Endothelial cell of umbilical vein (primary cell): ENCODE results near the gene RBM20. TPM values are rescaled to one million over a fixed set of nuclear protein-coding genes. Genes with fewer than 3 reads are reported as not detected.

Experiments
- BruUV-seq: library from RNA; stranded (reverse); fragments of 400-500 nt; replicated peaks from 2 replicates; lab custom pipeline; 2021; lab: Mats Ljungman, UMichigan
- CTCF ChIA-PET: fragments of 300-600, 350-600 bp; sonication (Branson Sonifier 250); formaldehyde crosslinking; loops from one replicate; lab custom pipeline; 2021; ENCODE audit warnings: antibody characterized with exemption, inconsistent platforms; lab: Charles Lee
- POLR2A ChIA-PET: fragments of 300-600, 350-600 bp; sonication (Branson Sonifier 250); formaldehyde crosslinking; loops from one replicate; lab custom pipeline; 2021; ENCODE audit warnings: antibody characterized with exemption, inconsistent platforms; lab: Charles Lee
- DNase-seq: peaks from one replicate; pipeline ENCODE4 v3.0.0-alpha.2; 2011; ENCODE audit warnings: low read depth, low spot score
- FAIRE-seq: peaks from 2 replicates; lab custom pipeline; 2011; peaks lifted over from hg19 to GRCh38; lab: Jason Lieb, UNC
- H2AFZ ChIP-seq: 2 replicates; pipeline ENCODE4 v1.6.0; 2012; ENCODE audit warnings: low read depth, low read length, control low read depth, inconsistent platforms
- H3K27ac ChIP-seq: 2 replicates; pipeline ENCODE4 v1.5.1; 2011; ENCODE audit warnings: low read depth, mild to moderate bottlenecking, control low read depth, low read length, moderate library complexity; ENCODE audit not compliant: insufficient read depth
- H3K27me3 ChIP-seq, 2 experiments: 2 replicates each; pipeline versions ENCODE4 v1.6.0 to v1.6.1; 2011; ENCODE audit warnings: low read length in 2 of 2, mixed read lengths in 1 of 2; ENCODE audit not compliant: control insufficient read depth in 2 of 2, insufficient read depth in 2 of 2
- H3K36me3 ChIP-seq, 2 experiments: 2 replicates in 1 of 2; 3 replicates in 1 of 2; pipeline ENCODE4 v1.5.1; 2011; ENCODE audit warnings: low read length in 2 of 2, mild to moderate bottlenecking in 1 of 2, moderate library complexity in 1 of 2; ENCODE audit not compliant: control insufficient read depth in 2 of 2, insufficient read depth in 2 of 2; ENCODE audit errors: extremely low read depth in 1 of 2
- H3K4me1 ChIP-seq: 3 replicates; pipeline ENCODE4 v1.5.1; 2011; ENCODE audit warnings: mild to moderate bottlenecking, low read length; ENCODE audit not compliant: control insufficient read depth, insufficient read depth; ENCODE audit errors: extremely low read depth
- H3K4me2 ChIP-seq: 2 replicates; pipeline ENCODE4 v1.6.1; 2011; ENCODE audit warnings: low read length, control low read depth, mixed read lengths; ENCODE audit not compliant: insufficient read depth
- H3K4me3 ChIP-seq, 3 experiments: fragments of 200-600 bp in 1 of 3; sonication (generic), shearing (Covaris generic) in 1 of 3; replicated peaks in 1 of 3; 2 replicates each; pipeline ENCODE4 v1.5.1; 2011 to 2016; ENCODE audit warnings: control low read depth in 3 of 3, low read length in 3 of 3, mild to moderate bottlenecking in 2 of 3, inconsistent platforms in 1 of 3, low read depth in 1 of 3, moderate library complexity in 1 of 3; ENCODE audit not compliant: insufficient read depth in 1 of 3
- H3K79me2 ChIP-seq: 2 replicates; pipeline ENCODE4 v1.6.0; 2012; ENCODE audit warnings: low read length, inconsistent platforms; ENCODE audit not compliant: control insufficient read depth, insufficient read depth
- H3K9ac ChIP-seq: replicated peaks from 2 replicates; pipeline ENCODE3; 2011; ENCODE audit warnings: low read length, control low read depth; ENCODE audit not compliant: insufficient read depth; ENCODE audit errors: extremely low read depth
- H3K9me1 ChIP-seq: replicated peaks from 3 replicates; pipeline ENCODE4 v1.6.0; 2011; ENCODE audit warnings: mild to moderate bottlenecking, low read length; ENCODE audit not compliant: control insufficient read depth, insufficient read depth; ENCODE audit errors: extremely low read depth
- H3K9me3 ChIP-seq: replicated peaks from 2 replicates; pipeline ENCODE4 v1.5.1; 2012; ENCODE audit warnings: low read length, inconsistent platforms; ENCODE audit not compliant: control insufficient read depth, insufficient read depth
- H4K20me1 ChIP-seq: replicated peaks from 2 replicates; pipeline ENCODE3; 2011; ENCODE audit warnings: mild to moderate bottlenecking, low read length; ENCODE audit not compliant: control insufficient read depth, insufficient read depth; ENCODE audit errors: extremely low read depth
- EZH2 ChIP-seq: IDR thresholded peaks from 2 replicates; pipeline ENCODE4 v1.6.1; 2012; ENCODE audit warnings: borderline replicate concordance, low read depth, mild to moderate bottlenecking, moderate library complexity, low read length, inconsistent platforms; ENCODE audit not compliant: severe bottlenecking
- FOS ChIP-seq: IDR thresholded peaks from 2 replicates; pipeline ENCODE4 v1.6.1; 2011; ENCODE audit warnings: mild to moderate bottlenecking, low read length, moderate library complexity, borderline replicate concordance; ENCODE audit not compliant: insufficient read depth
- GATA2 ChIP-seq: IDR thresholded peaks from 2 replicates; pipeline ENCODE4 v1.7.0; 2011; ENCODE audit warnings: low read depth, mild to moderate bottlenecking, moderate library complexity, mixed read lengths, low read length; ENCODE audit not compliant: insufficient read length, insufficient read depth
- JUN ChIP-seq: IDR thresholded peaks from 2 replicates; pipeline ENCODE4 v1.6.1; 2011; ENCODE audit warnings: borderline replicate concordance, low read depth; ENCODE audit not compliant: insufficient read length, insufficient read depth
- MYC ChIP-seq: IDR thresholded peaks from one replicate; pipeline ENCODE4 v1.6.1; 2011; ENCODE audit warnings: mild to moderate bottlenecking, low read depth, low read length
- POLR2A ChIP-seq: IDR thresholded peaks from 2 replicates; pipeline ENCODE4 v1.6.1; 2012; ENCODE audit warnings: low read depth, mild to moderate bottlenecking, control low read depth, low read length
- POLR2AphosphoS5 ChIP-seq: IDR thresholded peaks from 2 replicates; pipeline ENCODE4 v1.6.1; 2012; ENCODE audit warnings: low read depth, mild to moderate bottlenecking, control low read depth, low read length, moderate library complexity; ENCODE audit not compliant: insufficient read depth
- dilution Hi-C: fragments of 300-500 bp; cut with MboI; formaldehyde crosslinking; loops from one replicate; pipeline ENCODE4 v1.15.0; 2019; ENCODE audit warnings: low sequenced_read_pairs; ENCODE audit not compliant: extremely low pct_ligation_motif_present
- intact Hi-C: fragments of 100-400 bp; cut with micrococcal nuclease; formaldehyde crosslinking; loops from one replicate; pipeline ENCODE4 v1.10.0; 2022
- polyA plus RNA-seq, 4 experiments: library from polyadenylated mRNA; depleted of rRNA in 3 of 4; stranded (reverse) in 3 of 4; unstranded in 1 of 4; fragments of >200 nt; gene quantifications; 2 replicates each; pipeline versions ENCODE4 v1.2.1 to v1.2.3, GENCODE V29; 2011 to 2012; ENCODE audit warnings: missing spikeins in 1 of 4
- total RNA-seq: library from RNA; stranded (reverse); gene quantifications from 2 replicates; pipeline ENCODE4 v1.2.3, GENCODE V29; 2021
- TF ChIP-seq, protein P1 (sequence below): IDR thresholded peaks from 2 replicates; pipeline ENCODE4 v1.6.1; 2011; ENCODE audit not compliant: insufficient read depth, insufficient read length
- TF ChIP-seq, protein P2 (sequence below), 2 donors: IDR thresholded peaks; 1 replicate in 1 of 2; 2 replicates in 1 of 2; pipeline ENCODE4 v1.5.1; 2011; ENCODE audit warnings: low read length in 2 of 2, mild to moderate bottlenecking in 2 of 2, moderate library complexity in 2 of 2, control low read depth in 1 of 2, inconsistent platforms in 1 of 2, low read depth in 1 of 2; ENCODE audit not compliant: insufficient read depth in 1 of 2; ENCODE audit errors: extremely low read depth in 1 of 2

RBM20 gene
- total and polyA plus RNA-seq, 2 donors (not counting 3 experiments of a cell fraction or from before 2014, with no cell fraction given) = 0.04 TPM; not detected in 1

DNA sequence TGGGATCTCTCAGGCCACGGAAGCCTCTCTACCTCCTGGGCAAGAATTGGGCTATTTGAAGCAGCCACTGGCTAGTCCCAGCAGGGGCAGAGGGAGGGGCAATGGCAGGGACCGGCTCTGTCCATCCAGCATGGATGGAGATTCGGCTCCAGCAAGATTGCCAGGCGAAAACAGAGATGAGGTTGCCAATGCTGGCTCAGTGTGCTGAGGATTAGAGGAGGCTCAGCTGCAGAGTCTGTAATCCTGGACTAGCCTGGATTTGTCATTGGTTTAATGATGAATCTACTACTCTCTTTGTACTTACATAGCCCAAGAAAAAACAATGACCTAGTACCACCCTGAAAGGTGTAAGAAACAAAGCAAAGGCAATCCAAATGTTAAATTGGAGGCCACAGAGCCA is 115.4 kb downstream of the RBM20 start:
- Histone ChIP-seq H3K9me1 (no peaks in the 10 kb centered on the region), H2AFZ (peak overlapping the region; percentile 5), H3K9me3 (no peaks in the 10 kb centered on the region), H3K4me3 (no peak overlapping the region), H3K79me2 (no peaks in the 10 kb centered on the region), H3K36me3 (no peaks in the 10 kb centered on the region), H3K4me2 (no peak overlapping the region), H3K9ac (no peak overlapping the region), H3K27ac (peak overlapping the region; percentile 64), H4K20me1 (no peaks in the 10 kb centered on the region), H3K4me1 (peaks cover 18% of the 10 kb centered on the region), H3K27me3 (peaks cover 0 to 10% of the 10 kb centered on the region in 2 experiments)
- intact Hi-C loops = loop anchor here (1.0 kb wide), 3 partner anchors 11 to 160 kb away; partner anchors contain the start of genes BBIP1, PDCD4 and SHOC2
- FAIRE-seq (peak; percentile 8), DNase-seq (no peak)
- ChIA-PET CTCF (interaction anchor here (1.0 to 1.8 kb wide), 10 partner anchors 11 to 1378 kb away, joined by 3 to 15 read pairs (median 5); partner anchors contain the start of gene PDCD4), POLR2A (no interaction called here)
- BruUV-seq = no TSS peak
- no peak for TF ChIP-seq EZH2
- no peak for TF ChIP-seq POLR2A
- TF ChIP-seq MYC = no peak
- TF ChIP-seq JUN = no peak
- TF ChIP-seq, protein P1, sequence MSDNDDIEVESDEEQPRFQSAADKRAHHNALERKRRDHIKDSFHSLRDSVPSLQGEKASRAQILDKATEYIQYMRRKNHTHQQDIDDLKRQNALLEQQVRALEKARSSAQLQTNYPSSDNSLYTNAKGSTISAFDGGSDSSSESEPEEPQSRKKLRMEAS = no peak
- TF ChIP-seq, protein P2, sequence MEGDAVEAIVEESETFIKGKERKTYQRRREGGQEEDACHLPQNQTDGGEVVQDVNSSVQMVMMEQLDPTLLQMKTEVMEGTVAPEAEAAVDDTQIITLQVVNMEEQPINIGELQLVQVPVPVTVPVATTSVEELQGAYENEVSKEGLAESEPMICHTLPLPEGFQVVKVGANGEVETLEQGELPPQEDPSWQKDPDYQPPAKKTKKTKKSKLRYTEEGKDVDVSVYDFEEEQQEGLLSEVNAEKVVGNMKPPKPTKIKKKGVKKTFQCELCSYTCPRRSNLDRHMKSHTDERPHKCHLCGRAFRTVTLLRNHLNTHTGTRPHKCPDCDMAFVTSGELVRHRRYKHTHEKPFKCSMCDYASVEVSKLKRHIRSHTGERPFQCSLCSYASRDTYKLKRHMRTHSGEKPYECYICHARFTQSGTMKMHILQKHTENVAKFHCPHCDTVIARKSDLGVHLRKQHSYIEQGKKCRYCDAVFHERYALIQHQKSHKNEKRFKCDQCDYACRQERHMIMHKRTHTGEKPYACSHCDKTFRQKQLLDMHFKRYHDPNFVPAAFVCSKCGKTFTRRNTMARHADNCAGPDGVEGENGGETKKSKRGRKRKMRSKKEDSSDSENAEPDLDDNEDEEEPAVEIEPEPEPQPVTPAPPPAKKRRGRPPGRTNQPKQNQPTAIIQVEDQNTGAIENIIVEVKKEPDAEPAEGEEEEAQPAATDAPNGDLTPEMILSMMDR (IDR thresholded peaks at IDR 0.05; ENCODE audit: extremely low read depth in 1 of 2, insufficient read depth in 1 of 2, low read depth in 1 of 2, low read length in 2 of 2) = no peak
- no peak for TF ChIP-seq FOS
- no peak for TF ChIP-seq GATA2
- no peak for TF ChIP-seq POLR2AphosphoS5
- dilution Hi-C loops = no loop called here
